ENCODE results near the gene RRP15.
"Not testable (repeated sequence)": the region's sequence is repeated elsewhere in the genome, so short reads cannot be mapped to it uniquely, and the experiment has no call there.

RRP15 gene

GRCh38 chr1:218317061-218317460 is 32.0 kb downstream of the RRP15 start:
- Histone ChIP-seq H3K4me3 (ENCODE audit: low read depth, low read length) (no peak overlapping the region), H3K79me2 (no peaks in the 10 kb centered on the region), H3K27ac (no peak overlapping the region), H2AFZ (no peak overlapping the region), H3K4me2 (ENCODE audit: low read length) (no peak overlapping the region), H3K4me1 (no peaks in the 10 kb centered on the region), H3K27me3 (ENCODE audit: control insufficient read depth, insufficient read depth, low read length) (no peaks in the 10 kb centered on the region), H3K36me3 (ENCODE audit: control insufficient read depth, insufficient read depth, low read length) (no peaks in the 10 kb centered on the region), H3K9ac (no peak overlapping the region), H3K9me3 (ENCODE audit: control insufficient read depth, low read length) (no peaks in the 10 kb centered on the region)
- no peak for TF ChIP-seq CTCF (IDR thresholded peaks at IDR 0.05)

- not testable (repeated sequence) for H3K9ac ChIP-seq, H3K4me1 ChIP-seq
Observed at GRCh38 chr1:218320182-218320581, 35.1 kb downstream of the RRP15 start.

GRCh38 chr1:218322762-218323161 is 37.7 kb downstream of the RRP15 start:
- Histone ChIP-seq H2AFZ (no peak overlapping the region), H3K9ac (no peak overlapping the region), H3K4me3 (ENCODE audit: low read depth, low read length) (no peak overlapping the region), H3K27ac (no peak overlapping the region), H3K4me2 (ENCODE audit: low read length) (no peak overlapping the region), H3K79me2 (no peaks in the 10 kb centered on the region), H3K36me3 (ENCODE audit: control insufficient read depth, insufficient read depth, low read length) (no peaks in the 10 kb centered on the region), H3K9me3 (ENCODE audit: control insufficient read depth, low read length) (no peaks in the 10 kb centered on the region), H3K27me3 (ENCODE audit: control insufficient read depth, insufficient read depth, low read length) (no peaks in the 10 kb centered on the region), H3K4me1 (no peaks in the 10 kb centered on the region)
- TF ChIP-seq CTCF (IDR thresholded peaks at IDR 0.05): no peak

More at GRCh38 chr1:218320182-218320581, 35.1 kb downstream of the RRP15 start:
- not testable (repeated sequence) for H3K9me3 ChIP-seq (ENCODE audit: control insufficient read depth, low read length); H3K4me3 ChIP-seq (ENCODE audit: low read depth, low read length); H3K36me3 ChIP-seq (ENCODE audit: control insufficient read depth, insufficient read depth, low read length); H3K79me2 ChIP-seq; H3K27ac ChIP-seq; H3K27me3 ChIP-seq (ENCODE audit: control insufficient read depth, insufficient read depth, low read length); H3K4me2 ChIP-seq (ENCODE audit: low read length); H2AFZ ChIP-seq

GRCh38 chr1:218323568-218324225 is 38.6 kb downstream of the RRP15 start:
- H3K4me2 ChIP-seq (ENCODE audit: low read length): no peak overlapping the region
- H3K4me3 ChIP-seq (ENCODE audit: low read depth, low read length): no peak overlapping the region
- H3K27me3 ChIP-seq (ENCODE audit: control insufficient read depth, insufficient read depth, low read length): no peaks in the 10 kb centered on the region
- no peaks in the 10 kb centered on the region for H3K4me1 ChIP-seq
- no peaks in the 10 kb centered on the region for H3K36me3 ChIP-seq (ENCODE audit: control insufficient read depth, insufficient read depth, low read length)
- no peak overlapping the region for H2AFZ ChIP-seq
- no peak overlapping the region for H3K27ac ChIP-seq
- no peaks in the 10 kb centered on the region for H3K79me2 ChIP-seq
- TF ChIP-seq CTCF (IDR thresholded peaks at IDR 0.05): no peak
- no peak overlapping the region for H3K9ac ChIP-seq
- H3K9me3 ChIP-seq (ENCODE audit: control insufficient read depth, low read length): no peaks in the 10 kb centered on the region

GRCh38 chr1:218324226-218324580 is 39.1 kb downstream of the RRP15 start:
- Histone ChIP-seq H3K9me3 (ENCODE audit: control insufficient read depth, low read length) (no peaks in the 10 kb centered on the region), H2AFZ (no peak overlapping the region), H3K79me2 (no peaks in the 10 kb centered on the region), H3K4me1 (no peaks in the 10 kb centered on the region), H3K27me3 (ENCODE audit: control insufficient read depth, insufficient read depth, low read length) (no peaks in the 10 kb centered on the region), H3K4me2 (ENCODE audit: low read length) (no peak overlapping the region), H3K9ac (no peak overlapping the region), H3K36me3 (ENCODE audit: control insufficient read depth, insufficient read depth, low read length) (no peaks in the 10 kb centered on the region), H3K27ac (no peak overlapping the region), H3K4me3 (ENCODE audit: low read depth, low read length) (no peak overlapping the region)
- no peak for TF ChIP-seq CTCF (IDR thresholded peaks at IDR 0.05)

Measured in parathyroid adenoma (tissue), 2 donors.